Panc1 (cell line): Measurements from ENCODE around the gene CNTN4. TPM values are rescaled to one million over a fixed set of nuclear protein-coding genes. Genes with fewer than 3 reads are reported as not detected.

ENCODE experiments used
- ATAC-seq: fragments of 200-7000 bp; cut with Tn5 transposase; 2 replicates; pipeline ENCODE4 v1.9.1; 2020; ENCODE audit warnings: mild to moderate bottlenecking, moderate library complexity
- BruUV-seq: library from RNA; stranded (reverse); fragments of 400-500 nt; replicated peaks from 2 replicates; lab custom pipeline; 2021; lab: Mats Ljungman, UMichigan
- CTCF ChIA-PET: fragments of 300-600 bp; sonication (Branson Sonifier 250); formaldehyde crosslinking; loops from one replicate; lab custom pipeline; 2022; ENCODE audit warnings: antibody characterized with exemption; lab: Charles Lee
- POLR2A ChIA-PET: fragments of 300-600 bp; sonication (Branson Sonifier 250); formaldehyde crosslinking; loops from one replicate; lab custom pipeline; 2022; ENCODE audit warnings: antibody characterized with exemption; lab: Charles Lee
- DNase-seq: peaks from one replicate; pipeline ENCODE4 v3.0.0-alpha.2; 2010; ENCODE audit warnings: low read depth, low spot score
- H3K27ac ChIP-seq: 2 replicates; pipeline ENCODE4 v1.5.1; 2011; ENCODE audit warnings: mild to moderate bottlenecking, low read length, inconsistent platforms
- H3K27me3 ChIP-seq: fragments of 200-500 bp; sonication (Bioruptor generic); 2 replicates; pipeline ENCODE4 v1.6.0; 2014; ENCODE audit warnings: low read length, inconsistent platforms; ENCODE audit not compliant: control insufficient read depth, insufficient read depth
- H3K36me3 ChIP-seq: fragments of 200-500 bp; sonication (Bioruptor generic); 2 replicates; pipeline ENCODE4 v1.5.1; 2014; ENCODE audit warnings: inconsistent platforms, mild to moderate bottlenecking, low read length, moderate library complexity; ENCODE audit not compliant: control insufficient read depth, insufficient read depth
- H3K4me1 ChIP-seq: 2 replicates; pipeline ENCODE4 v1.5.1; 2011; ENCODE audit warnings: inconsistent platforms, mild to moderate bottlenecking, low read length, moderate library complexity; ENCODE audit not compliant: control insufficient read depth, insufficient read depth
- H3K4me3 ChIP-seq, 2 experiments: 2 replicates each; pipeline ENCODE4 v1.5.1; 2011 to 2012; ENCODE audit warnings: low read depth in 2 of 2, low read length in 2 of 2, mild to moderate bottlenecking in 2 of 2, inconsistent platforms in 1 of 2, moderate library complexity in 1 of 2
- H3K9me3 ChIP-seq: fragments of 200-500 bp; sonication (Bioruptor generic); 2 replicates; pipeline ENCODE4 v1.5.1; 2014; ENCODE audit warnings: low read depth, mild to moderate bottlenecking, inconsistent platforms, low read length, moderate library complexity; ENCODE audit not compliant: control insufficient read depth, insufficient read depth
- POLR2AphosphoS5 ChIP-seq: IDR thresholded peaks from 2 replicates; pipeline ENCODE4 v1.6.1; 2012; ENCODE audit warnings: mild to moderate bottlenecking, low read depth, low read length, moderate library complexity
- SIN3A ChIP-seq: IDR thresholded peaks from 2 replicates; pipeline ENCODE4 v1.6.1; 2012; ENCODE audit warnings: low read depth, mild to moderate bottlenecking, low read length, moderate library complexity, borderline replicate concordance; ENCODE audit not compliant: insufficient read depth
- TCF7L2 ChIP-seq: IDR thresholded peaks from 2 replicates; pipeline ENCODE4 v1.6.1; 2011; ENCODE audit warnings: mild to moderate bottlenecking, low read depth, low read length, inconsistent platforms
- in situ Hi-C: cut with HindIII; loops from 2 replicates; pipeline ENCODE4 v1.10.0; 2016; ENCODE audit warnings: low sequenced_read_pairs, low pct_unique_long_range_greater_than_20kb
- intact Hi-C: fragments of 100-400 bp; cut with micrococcal nuclease; formaldehyde crosslinking; loops from one replicate; pipeline ENCODE4 v1.10.0; 2022; ENCODE audit not compliant: unreplicated experiment
- total RNA-seq: library from RNA; stranded (reverse); gene quantifications from one replicate; pipeline ENCODE4 v1.2.1, GENCODE V29; 2021; ENCODE audit not compliant: unreplicated experiment
- TF ChIP-seq, protein P1 (sequence below), 2 experiments: IDR thresholded peaks; 2 replicates each; pipeline ENCODE4 v1.6.1; 2011 to 2012; ENCODE audit warnings: low read depth in 2 of 2, control low read depth in 1 of 2, low read length in 1 of 2, mild to moderate bottlenecking in 1 of 2, moderate library complexity in 1 of 2; ENCODE audit not compliant: insufficient read depth in 1 of 2
- TF ChIP-seq, protein P2 (sequence below): fragments of 450-650 bp; IDR thresholded peaks from 2 replicates; pipeline ENCODE4 v1.5.1; 2017; ENCODE audit warnings: mild to moderate bottlenecking

CNTN4 gene
- total RNA-seq, 1 experiment from 2014 or later, result not detected

DNA sequence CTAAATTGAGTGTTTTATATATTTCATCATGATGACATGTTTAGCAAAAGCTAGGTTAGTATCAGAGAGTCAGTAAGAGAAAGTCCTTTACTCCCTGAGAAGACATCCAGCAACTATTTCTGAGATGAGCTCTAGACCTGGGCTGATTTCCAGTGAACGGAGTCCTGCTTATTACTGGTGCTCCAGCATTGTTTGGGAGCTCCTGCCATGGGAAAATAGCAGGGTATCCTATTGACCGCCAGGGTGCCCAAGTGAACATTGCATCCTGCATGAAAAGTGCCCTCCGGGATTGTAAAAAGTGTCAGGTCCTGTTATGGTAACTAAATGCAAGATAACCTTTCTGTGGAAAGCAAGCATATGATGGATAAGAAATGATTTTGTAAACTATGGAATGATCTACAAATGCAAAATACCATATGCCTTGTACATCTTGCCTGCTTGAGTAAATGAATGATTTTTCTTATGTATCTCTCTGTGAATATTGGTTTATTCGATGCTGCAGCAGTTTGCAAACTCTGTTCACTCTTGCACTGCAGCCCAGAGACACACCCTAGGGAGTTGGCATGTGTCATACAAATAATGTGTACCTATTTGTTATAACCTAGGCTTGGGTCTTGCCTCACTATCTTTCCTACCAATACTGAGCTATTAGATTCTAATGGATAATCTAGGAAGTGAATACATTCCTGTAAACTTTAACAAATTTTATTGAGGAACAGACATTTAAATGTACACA lies 914.8 kb downstream of the CNTN4 start:
- ChIA-PET POLR2A (no interaction called here), CTCF (no interaction called here)
- no TSS peak for BruUV-seq
- H3K4me1 ChIP-seq, result no peaks in the 10 kb centered on the region
- H3K4me3 ChIP-seq, result no peak overlapping the region
- TF ChIP-seq, protein P1, sequence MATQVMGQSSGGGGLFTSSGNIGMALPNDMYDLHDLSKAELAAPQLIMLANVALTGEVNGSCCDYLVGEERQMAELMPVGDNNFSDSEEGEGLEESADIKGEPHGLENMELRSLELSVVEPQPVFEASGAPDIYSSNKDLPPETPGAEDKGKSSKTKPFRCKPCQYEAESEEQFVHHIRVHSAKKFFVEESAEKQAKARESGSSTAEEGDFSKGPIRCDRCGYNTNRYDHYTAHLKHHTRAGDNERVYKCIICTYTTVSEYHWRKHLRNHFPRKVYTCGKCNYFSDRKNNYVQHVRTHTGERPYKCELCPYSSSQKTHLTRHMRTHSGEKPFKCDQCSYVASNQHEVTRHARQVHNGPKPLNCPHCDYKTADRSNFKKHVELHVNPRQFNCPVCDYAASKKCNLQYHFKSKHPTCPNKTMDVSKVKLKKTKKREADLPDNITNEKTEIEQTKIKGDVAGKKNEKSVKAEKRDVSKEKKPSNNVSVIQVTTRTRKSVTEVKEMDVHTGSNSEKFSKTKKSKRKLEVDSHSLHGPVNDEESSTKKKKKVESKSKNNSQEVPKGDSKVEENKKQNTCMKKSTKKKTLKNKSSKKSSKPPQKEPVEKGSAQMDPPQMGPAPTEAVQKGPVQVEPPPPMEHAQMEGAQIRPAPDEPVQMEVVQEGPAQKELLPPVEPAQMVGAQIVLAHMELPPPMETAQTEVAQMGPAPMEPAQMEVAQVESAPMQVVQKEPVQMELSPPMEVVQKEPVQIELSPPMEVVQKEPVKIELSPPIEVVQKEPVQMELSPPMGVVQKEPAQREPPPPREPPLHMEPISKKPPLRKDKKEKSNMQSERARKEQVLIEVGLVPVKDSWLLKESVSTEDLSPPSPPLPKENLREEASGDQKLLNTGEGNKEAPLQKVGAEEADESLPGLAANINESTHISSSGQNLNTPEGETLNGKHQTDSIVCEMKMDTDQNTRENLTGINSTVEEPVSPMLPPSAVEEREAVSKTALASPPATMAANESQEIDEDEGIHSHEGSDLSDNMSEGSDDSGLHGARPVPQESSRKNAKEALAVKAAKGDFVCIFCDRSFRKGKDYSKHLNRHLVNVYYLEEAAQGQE (IDR thresholded peaks at IDR 0.05; ENCODE audit: insufficient read depth in 1 of 2, low read depth in 2 of 2, low read length in 1 of 2), result no peak
- TF ChIP-seq, protein P2, sequence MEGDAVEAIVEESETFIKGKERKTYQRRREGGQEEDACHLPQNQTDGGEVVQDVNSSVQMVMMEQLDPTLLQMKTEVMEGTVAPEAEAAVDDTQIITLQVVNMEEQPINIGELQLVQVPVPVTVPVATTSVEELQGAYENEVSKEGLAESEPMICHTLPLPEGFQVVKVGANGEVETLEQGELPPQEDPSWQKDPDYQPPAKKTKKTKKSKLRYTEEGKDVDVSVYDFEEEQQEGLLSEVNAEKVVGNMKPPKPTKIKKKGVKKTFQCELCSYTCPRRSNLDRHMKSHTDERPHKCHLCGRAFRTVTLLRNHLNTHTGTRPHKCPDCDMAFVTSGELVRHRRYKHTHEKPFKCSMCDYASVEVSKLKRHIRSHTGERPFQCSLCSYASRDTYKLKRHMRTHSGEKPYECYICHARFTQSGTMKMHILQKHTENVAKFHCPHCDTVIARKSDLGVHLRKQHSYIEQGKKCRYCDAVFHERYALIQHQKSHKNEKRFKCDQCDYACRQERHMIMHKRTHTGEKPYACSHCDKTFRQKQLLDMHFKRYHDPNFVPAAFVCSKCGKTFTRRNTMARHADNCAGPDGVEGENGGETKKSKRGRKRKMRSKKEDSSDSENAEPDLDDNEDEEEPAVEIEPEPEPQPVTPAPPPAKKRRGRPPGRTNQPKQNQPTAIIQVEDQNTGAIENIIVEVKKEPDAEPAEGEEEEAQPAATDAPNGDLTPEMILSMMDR, result no peak; the same call in 1 of the 2 replicates
- TF ChIP-seq TCF7L2, result no peak
- TF ChIP-seq SIN3A, result no peak
- TF ChIP-seq POLR2AphosphoS5, result no peak
- H3K36me3 ChIP-seq, result no peaks in the 10 kb centered on the region
- no peaks in the 10 kb centered on the region for H3K27me3 ChIP-seq
- in situ Hi-C loops, result no loop called here
- no peaks in the 10 kb centered on the region for H3K9me3 ChIP-seq
- H3K27ac ChIP-seq, result no peak overlapping the region
- intact Hi-C loops, result no loop called here
- no peak for ATAC-seq
- DNase-seq, result no peak

GRCh38 chr3:3015185-3016089 lies 916.8 kb downstream of the CNTN4 start:
- no TSS peak for BruUV-seq
- DNase-seq, result peak; percentile 15
- in situ Hi-C loops (no loop called here), intact Hi-C loops (no loop called here)
- Histone ChIP-seq H3K27ac (no peak overlapping the region), H3K4me1 (no peaks in the 10 kb centered on the region), H3K27me3 (no peaks in the 10 kb centered on the region), H3K4me3 (no peak overlapping the region), H3K9me3 (no peaks in the 10 kb centered on the region), H3K36me3 (no peaks in the 10 kb centered on the region)
- CTCF ChIA-PET, result no interaction called here
- POLR2A ChIA-PET, result interaction anchor here (0.6 kb wide), 1 partner anchor 67 kb away, joined by 20 read pairs; no protein-coding TSS in a partner anchor
- ATAC-seq, result peak; percentile 78; the same call in 1 of the 2 replicates
- TF ChIP-seq, protein P2, result peak; percentile 61; the same call in 1 of the 2 replicates
- no peak for TF ChIP-seq TCF7L2
